AG08396 (cell line): ENCODE results near the gene HLA-DQA1.
"Not testable (repeated sequence)": the region's sequence is repeated elsewhere in the genome, so short reads cannot be mapped to it uniquely, and the experiment has no call there.

Experiments used
- DNase-seq: peaks from one replicate; pipeline ENCODE4 v3.0.0; 2012; ENCODE audit warnings: low spot score, mixed read lengths

HLA-DQA1 gene

DNA sequence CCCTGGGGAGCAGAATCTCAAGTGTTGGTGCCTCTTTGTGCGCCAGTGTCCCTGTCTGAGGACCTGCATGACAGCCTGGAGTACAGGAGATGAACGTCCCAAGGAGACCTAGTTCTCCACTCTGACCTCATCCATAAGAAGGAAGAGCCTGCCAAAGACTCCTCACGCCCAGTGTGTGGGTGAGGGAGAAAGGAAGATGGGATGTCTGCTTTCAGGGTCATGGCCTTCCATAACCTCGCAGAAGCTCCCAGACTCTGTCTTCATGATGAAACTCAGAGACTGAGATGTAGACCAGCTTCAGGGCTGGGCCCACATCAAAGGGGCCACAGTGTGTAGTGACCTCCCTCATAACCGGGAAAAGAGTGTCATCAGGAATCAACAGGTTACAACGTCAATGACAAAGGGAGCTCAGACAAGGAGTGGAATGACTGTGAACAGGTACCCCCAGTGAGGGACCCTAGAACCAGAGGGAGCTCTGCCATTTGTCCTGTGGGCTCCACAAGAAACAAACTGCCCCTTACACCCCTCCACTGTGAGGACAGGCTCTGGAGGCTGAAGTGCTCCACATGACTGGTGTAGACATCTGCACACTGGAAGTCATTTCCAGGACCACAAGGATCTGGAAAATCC lies 21.2 kb downstream of the HLA-DQA1 start:
- DNase-seq = no peak

DNA sequence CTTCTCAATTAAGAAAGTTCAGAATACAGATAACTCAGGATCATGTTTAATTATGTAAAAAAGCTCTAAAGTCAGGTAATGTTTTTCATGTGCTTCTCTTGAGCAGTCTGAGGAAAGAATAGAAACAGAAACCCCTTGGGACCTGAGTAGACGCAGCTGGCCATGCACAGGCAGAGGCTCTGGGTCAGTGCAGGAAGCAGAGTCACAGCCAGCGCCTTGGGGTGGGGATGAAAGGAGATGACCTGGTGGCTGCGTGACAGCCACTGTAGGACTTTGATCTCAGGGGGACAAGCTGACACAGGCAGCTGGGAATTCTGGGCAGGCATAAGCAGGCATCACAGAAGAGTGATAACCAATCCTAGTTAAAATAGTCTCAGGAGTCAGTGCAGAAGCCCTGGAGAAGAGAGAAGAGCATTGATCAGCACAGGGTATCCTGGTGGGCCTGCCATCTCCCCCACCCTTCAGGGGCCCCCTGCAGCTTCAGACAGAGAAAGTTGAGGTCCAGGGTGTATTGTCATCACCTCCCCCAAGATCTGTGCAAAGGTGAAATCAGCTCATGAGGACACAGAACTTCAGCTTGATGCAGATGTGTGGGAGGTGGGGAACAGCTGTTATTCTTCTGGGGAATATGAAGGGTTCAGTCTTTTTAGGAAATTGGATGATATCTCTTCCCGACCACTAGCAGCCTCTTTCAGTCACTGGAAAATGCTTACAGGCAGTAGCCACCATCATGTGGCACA lies 22.8 kb downstream of the HLA-DQA1 start:
- no peak for DNase-seq

DNA sequence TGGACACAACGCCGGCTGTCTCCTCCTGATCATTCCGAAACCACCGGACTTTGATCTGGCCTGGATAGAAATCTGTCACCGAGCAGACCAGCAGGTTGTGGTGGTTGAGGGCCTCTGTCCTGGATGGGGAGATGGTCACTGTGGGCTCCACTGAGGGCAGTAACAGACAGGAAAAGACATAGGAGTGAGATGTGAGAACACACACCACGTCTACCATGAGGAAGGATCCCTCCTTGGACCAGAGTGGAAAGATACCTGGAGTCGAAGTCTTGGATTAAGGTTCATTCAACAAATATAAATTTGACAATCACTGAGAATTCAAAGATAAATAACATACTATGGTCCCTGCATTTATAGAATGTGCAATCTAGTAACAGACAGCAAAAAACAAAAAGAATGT lies 24.9 kb downstream of the HLA-DQA1 start:
- DNase-seq = no peak

DNA sequence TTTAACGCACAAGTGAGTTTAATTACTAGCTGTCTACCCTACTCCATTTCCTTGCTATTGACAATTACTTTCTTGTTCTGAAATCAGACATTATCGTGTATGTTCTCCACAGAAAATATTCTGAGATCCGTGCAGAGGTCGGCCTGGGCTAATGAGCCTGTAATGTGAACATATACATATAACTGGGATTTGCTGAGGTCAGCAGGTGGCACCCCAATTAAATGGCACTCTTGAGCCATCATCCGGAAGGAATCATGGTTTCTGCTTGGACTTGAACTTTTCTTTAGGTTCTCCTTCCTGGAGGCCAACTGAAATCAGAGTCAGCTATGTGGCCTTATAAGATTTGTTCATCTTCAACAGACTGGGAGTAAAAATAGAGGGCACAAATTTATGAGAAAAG lies 25.6 kb downstream of the HLA-DQA1 start:
- no peak for DNase-seq

DNA sequence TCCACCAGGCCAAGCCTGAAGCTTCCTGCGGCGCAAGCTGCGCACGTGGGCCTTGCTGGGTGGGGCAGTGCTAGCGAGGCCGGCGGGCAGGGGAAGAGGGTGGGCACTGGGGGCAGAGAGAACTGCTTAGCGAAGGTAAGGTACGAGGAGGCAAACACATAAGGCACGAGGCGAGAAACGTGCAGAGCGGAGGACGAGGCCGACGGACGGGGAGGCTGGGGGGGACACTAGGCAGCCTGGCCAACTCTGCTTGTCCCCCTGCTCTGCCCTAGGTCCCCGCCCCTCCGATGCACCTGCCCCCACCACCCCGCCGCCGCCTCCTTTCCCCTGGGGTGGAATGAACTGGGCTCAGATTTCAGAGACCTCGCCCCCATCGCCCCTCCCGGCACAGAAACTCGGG lies 27.1 kb downstream of the HLA-DQA1 start:
- DNase-seq = no peak

DNA sequence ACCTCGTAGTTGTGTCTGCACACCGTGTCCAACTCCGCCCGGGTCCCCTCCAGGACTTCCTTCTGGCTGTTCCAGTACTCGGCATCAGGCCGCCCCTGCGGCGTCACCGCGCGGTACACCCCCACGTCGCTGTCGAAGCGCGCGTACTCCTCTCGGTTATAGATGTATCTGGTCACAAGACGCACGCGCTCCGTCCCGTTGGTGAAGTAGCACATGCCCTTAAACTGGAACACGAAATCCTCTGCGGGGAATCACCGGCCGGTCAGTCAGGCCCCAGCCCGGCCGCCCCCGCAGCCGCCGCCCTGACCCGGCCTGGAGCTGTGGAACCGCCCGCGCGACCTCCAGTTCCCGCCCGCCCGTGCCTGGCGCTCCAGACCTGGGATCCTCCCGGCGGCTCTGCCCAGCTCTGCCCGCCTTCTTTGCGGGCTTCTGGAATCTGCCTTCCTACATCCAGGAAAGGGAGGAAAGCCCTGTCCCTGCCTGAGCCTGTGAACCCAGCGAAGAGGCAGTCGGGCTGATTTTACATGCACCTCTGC lies 27.7 kb downstream of the HLA-DQA1 start:
- DNase-seq = no peak

DNA sequence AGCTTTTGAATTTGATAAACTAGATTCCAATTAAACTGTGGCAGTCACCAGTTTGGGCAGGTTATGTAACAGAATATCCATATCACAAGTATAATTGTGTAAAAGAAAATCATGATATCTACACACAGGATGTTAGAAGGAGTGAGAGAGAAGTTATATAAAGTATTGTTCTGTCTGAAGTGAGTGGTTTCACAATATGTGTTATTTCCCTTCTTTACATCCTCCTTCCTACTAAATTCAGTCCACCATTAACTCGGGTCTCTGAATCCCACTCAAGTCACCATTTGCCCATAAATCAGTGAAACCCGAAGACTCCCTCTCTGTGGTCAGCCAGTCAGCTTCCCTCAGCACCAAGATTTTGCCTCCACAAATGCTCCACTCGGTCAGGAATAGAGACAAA lies 28.5 kb downstream of the HLA-DQA1 start:
- no peak for DNase-seq

DNA sequence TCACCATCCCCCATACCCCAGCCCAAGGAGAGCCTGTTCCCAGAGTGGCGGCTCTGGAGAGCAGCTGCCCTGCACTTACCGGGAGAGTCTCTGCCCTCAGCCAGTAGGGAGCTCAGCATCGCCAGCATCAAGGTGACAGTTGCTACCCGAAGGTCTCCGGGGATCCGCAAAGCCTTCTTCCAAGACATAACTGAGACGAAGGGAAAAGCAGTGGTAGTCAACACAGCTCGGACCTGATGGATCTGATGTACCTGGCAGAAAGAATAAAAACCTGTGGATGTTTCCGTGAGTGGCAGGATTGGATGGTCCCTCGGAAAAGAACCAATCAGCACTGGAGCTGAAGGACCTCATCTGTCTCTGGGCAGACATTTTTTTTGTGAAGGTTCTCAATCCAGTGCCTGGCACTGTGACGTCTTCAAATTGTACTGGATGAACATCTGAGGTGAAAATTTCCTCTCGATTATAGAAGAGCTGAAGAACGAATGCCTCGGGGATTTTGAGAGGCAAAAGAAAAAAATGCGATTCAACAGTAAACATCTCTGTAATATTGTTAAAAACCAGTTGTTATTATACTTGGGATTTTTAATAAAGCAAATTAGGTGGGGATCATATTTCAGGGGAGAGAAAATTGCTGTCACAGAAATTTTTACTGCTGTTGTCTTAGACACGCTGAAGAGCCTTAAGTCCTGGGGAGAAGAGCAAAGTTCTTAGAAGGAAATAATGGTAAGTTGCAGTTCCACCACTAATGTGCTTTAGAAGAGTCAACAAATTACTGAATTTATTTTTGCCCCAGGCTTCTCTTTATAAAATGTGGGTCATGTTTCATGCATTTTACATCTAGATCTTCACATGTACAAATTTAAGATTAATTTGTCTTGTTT lies 29.5 kb downstream of the HLA-DQA1 start, which contains the start of gene HLA-DQB1:
Gene HLA-DQB1, minus strand, starts transcription at position 238 of the 881 bp plus-strand sequence. Its CDS starts 50 bp downstream, at position 188.
- peak; percentile 39 for DNase-seq

DNA sequence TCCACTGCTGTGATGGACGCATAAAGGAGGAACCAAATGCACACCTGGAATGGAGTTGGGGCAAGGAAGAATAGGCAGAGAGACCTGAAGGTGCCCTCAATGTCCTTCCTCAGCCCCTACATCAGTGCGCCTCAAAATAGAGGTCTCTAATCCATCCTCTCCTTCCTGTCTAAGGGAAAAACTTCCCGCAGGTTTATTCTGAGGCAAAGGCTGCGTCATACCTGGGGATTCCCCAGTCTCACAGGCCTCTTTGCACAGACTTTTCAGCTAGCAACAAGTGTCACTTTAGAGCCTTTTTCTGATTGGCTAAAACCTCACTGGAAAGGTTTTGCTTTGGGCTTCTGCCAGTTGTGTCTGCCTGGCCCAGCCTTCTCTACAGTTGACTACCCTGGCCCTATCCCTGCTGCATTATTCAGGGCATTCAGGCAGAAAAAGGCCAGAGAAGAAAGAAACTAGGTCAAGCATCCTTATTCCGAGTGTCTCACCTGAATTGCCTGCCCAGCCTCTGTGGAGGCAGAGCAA lies 31.1 kb downstream of the HLA-DQA1 start:
- no peak for DNase-seq

DNA sequence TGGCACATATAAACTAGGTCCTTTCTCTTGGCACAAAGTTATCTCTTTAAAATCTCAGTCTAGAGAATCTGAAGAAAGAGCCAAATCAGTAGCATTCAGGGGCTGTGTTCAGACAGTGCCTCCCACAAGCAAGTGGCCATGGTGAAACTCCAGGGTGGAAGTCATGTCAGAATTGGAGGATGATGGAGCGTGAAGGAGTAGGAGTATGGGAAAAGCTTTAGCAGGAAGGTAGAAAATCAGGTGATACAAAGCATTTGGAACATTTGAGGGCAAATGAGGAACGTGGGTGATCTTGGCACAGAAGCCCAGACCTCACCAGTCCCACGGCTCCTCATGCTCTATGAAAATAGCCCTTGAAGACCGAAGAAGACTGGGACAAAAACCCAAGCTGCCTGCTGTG lies 32.0 kb downstream of the HLA-DQA1 start:
- no peak for DNase-seq

DNA sequence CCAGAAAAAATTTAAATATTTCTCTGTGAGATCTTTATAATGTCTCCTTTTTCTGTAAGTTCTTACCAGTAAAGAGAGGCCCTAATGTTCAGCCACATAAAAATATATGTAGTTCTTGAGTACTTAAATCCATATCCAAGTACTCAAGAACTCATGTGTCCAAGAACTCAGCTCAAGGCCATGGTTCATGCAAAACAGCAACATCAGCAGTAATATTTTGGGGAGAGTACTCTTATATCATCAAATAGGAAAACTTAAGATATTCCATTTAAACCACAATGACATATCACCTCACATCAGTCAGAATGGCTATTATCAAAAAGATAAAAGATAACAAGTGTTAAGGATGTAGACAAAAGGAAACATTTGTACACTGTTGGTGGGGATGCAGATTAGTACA lies 32.7 kb downstream of the HLA-DQA1 start:
- no peak for DNase-seq

DNA sequence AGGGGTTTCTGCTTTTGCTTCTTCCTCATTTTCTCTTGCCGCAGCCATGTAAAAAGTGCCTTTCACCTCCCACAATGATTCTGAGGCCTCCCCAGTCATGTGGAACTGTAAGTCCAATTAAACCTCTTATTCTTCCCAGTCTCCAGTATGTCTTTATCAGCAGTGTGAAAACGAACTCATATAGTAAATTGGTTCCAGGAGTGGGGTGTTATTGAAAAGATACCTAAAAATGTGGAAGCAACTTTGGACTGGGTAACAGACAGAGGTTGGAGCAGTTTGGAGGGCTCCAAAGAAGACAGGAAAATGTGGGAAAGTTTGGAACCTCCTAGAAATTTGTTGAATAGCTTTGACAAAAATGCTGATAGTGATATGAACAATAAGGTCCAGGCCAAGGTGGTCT lies 34.7 kb downstream of the HLA-DQA1 start:
- DNase-seq = not testable (repeated sequence)

DNA sequence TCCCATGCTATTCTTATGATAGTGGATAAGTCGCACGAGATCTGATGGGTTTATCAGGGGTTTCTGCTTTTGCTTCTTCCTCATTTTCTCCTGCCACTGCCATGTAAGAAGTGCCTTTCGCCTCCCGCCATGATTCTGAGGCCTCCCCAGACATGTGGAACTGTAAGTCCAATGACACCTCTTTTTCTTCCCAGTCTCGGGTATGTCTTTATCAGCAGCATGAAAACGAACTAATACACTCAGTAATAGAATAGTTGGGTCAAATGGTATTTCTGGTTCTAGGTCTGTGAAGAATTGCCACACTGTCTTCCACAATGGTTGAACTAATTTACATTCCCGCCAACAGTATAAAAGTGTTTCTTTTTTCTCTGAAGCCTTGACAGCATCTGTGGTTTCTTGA lies 36.9 kb downstream of the HLA-DQA1 start:
- DNase-seq = not testable (repeated sequence)

DNA sequence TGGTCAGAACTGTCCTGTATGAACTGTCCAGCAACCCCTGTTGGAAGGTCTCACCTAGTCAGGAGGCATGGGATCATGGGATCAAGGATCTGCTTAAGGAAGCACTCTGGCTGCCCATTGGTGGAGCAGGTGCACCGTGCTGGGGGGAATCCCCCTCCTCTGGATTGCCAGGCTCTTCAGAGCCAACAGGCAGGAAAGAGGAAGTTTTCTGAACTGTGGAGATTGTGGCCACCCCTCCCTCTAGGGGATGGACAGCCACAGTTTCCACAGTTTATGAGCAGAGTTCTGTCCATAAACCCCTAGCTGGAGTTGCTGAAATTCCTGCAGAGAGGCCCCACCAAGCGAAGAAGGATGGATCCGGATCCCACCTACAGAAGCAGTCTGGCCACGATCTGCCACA lies 42.3 kb downstream of the HLA-DQA1 start:
- DNase-seq = no peak

DNA sequence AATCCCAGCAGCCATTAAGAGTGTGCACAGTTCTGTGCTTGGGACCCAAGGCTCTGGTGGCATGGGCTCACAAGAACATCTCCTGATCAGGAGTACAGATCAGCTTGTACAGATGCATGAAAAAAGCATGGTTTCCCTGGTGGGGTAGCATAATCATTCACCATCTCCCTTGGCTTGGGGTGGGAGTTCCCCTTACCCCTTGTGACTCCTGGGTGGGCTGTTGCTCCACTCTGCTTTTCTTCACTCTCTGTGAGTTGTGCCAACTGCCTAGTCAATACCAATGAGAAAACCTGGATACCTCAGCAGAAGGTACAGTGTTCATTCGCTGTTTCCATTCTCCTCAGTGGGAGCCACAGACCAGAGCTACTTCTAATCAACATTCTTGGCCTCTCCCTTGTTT lies 42.8 kb downstream of the HLA-DQA1 start:
- no peak for DNase-seq

DNA sequence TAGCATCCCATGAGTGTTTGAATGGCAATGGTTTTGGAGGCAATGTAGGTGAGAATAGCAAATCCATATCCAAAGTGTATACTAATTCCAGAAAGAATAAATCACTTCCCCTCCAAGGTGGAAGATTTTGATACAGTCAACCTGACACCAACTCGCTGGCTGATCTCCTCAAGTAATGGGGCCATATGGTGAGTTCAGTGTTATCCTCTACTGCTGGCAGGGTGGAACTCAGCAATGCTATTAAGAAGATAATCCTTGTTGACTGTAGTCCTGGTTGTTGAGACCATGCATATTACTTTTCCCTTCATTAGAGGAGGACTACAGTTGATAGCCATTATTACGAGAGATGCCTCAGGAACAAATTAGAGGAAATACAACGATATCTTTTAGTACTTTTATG lies 47.0 kb downstream of the HLA-DQA1 start:
- DNase-seq = no peak

DNA sequence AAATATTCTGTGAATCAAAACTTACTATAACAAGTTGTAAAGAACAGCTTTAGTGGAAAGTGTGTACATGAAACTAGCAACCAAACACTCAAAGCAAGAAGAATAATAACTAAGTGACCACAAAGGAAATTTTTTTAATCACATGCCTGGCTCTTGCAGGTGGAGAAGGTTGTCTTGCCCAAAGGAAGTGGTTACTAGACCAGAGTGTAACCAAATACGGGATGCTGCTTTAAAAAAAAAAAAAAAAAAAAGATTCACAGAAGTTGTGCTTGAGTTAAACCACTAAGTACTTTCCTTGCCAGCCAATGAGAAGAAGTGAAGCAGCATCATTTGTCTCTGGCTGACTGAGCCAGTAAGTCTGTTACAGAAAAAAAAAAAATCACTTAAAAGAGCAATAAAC lies 48.4 kb downstream of the HLA-DQA1 start:
- no peak for DNase-seq

DNA sequence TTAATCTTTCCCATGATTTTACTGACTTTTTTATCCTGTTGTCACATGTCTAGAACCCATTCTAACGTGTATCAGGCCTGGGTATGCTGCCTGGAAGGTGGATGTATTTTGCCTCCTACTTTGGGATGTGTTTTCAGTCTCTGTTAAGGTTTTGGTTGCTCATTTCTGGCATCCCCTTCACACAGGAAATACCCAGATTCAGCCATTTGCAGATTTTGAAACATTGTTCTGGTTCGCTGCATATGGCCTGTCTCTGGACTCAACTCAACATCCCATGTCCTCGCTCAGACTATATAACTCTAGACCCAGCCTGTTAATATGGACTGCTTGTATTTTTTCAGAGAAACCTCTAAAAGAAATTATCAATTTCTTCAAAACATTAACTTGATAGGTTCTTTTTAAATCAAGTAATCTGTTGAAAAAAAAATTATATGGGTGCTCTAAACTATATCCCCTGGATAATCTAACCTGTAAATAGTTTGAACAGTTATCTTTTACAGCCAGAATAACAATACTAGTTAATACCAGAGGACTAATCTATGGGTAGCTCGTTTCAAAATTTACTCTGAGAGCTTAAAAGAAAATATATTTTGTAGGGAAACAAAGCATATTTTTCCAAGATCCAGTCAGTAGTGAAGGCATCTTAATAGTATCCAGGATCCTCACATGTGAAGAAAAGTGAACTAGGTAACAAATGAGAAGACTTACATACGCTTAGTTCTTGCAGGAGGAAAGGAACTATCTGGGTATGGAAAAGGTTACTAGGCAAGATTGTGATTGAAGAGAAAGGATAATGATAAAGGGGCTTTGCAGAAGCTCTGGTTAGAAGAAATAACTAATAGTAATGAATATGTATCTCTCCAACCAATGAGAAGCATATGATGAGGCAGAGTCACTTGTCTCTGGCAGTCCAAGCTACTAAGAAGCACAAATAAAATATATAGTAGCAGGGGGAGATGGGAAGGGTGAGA lies 52.6 kb downstream of the HLA-DQA1 start:
- DNase-seq = no peak

DNA sequence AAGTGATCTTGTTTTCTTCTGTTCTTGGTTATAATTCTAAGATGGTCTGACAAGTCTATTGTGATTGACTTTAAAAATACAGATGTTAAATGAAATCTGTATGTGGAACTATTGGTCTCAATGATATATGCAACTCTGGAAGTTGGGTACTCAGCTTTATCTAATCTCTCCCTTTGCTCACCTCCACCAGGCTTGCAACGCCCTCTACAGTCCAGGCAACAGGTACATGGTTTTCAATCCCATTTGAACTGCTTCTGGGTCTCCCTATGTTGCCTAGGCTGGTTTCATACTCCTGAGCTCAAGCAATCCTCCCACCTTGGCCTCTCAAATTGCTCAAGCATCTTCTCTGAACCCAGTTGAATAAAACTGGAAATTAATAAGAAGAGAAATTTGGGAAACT lies 54.8 kb downstream of the HLA-DQA1 start:
- DNase-seq = no peak
